CD14-positive monocyte (primary cell): ENCODE measurements around the gene SCARB2. TPM values are rescaled to one million over a fixed set of nuclear protein-coding genes. Genes with fewer than 3 reads are reported as not detected.

ENCODE experiments used
- DNase-seq, 3 donors: peaks; one replicate each; pipeline ENCODE4 v3.0.0-alpha.2; 2011 to 2022
- H2AFZ ChIP-seq: 2 replicates; pipeline ENCODE4 v1.6.0; 2012; ENCODE audit warnings: mild to moderate bottlenecking, low read depth, low read length, inconsistent platforms; ENCODE audit not compliant: insufficient read depth, poor library complexity, severe bottlenecking
- H3K27ac ChIP-seq, 2 donors: 1 replicate in 1 of 2; 2 replicates in 1 of 2; pipeline ENCODE4 v1.5.1; 2012 to 2013; ENCODE audit warnings: low read length in 2 of 2, control low read depth in 1 of 2, inconsistent platforms in 1 of 2, low read depth in 1 of 2, mild to moderate bottlenecking in 1 of 2
- H3K27me3 ChIP-seq, 2 donors: one replicate each; pipeline versions ENCODE4 v1.6.0 to v1.6.1; 2011 to 2013; ENCODE audit warnings: low read length in 2 of 2; ENCODE audit not compliant: control insufficient read depth in 2 of 2, insufficient read depth in 2 of 2
- H3K36me3 ChIP-seq, 2 donors: replicated peaks in 1 of 2; 1 replicate in 1 of 2; 2 replicates in 1 of 2; pipeline versions ENCODE4 v1.5.1 to v1.6.1; 2012 to 2013; ENCODE audit warnings: low read length in 2 of 2, control low read depth in 1 of 2, inconsistent platforms in 1 of 2, mild to moderate bottlenecking in 1 of 2; ENCODE audit not compliant: insufficient read depth in 2 of 2, control insufficient read depth in 1 of 2
- H3K4me1 ChIP-seq, 2 donors: 1 replicate in 1 of 2; 2 replicates in 1 of 2; pipeline versions ENCODE4 v1.5.1 to v1.6.1; 2012 to 2013; ENCODE audit warnings: low read length in 2 of 2, control low read depth in 1 of 2, inconsistent platforms in 1 of 2, mild to moderate bottlenecking in 1 of 2, moderate library complexity in 1 of 2; ENCODE audit not compliant: insufficient read depth in 2 of 2, control insufficient read depth in 1 of 2
- H3K4me2 ChIP-seq: replicated peaks from 2 replicates; pipeline ENCODE3; 2012; ENCODE audit warnings: low read length, moderate library complexity, mild to moderate bottlenecking; ENCODE audit not compliant: poor library complexity, severe bottlenecking; ENCODE audit errors: extremely low read depth
- H3K4me3 ChIP-seq, 3 experiments: fragments of 200-600 bp in 1 of 3; sonication (generic) in 1 of 3; replicated peaks in 1 of 3; 1 replicate in 2 of 3; 2 replicates in 1 of 3; pipeline ENCODE4 v1.5.1; 2011 to 2013; ENCODE audit warnings: low read length in 3 of 3, mild to moderate bottlenecking in 3 of 3, control low read depth in 2 of 3, low read depth in 2 of 3, inconsistent platforms in 1 of 3, moderate library complexity in 1 of 3
- H3K79me2 ChIP-seq: 2 replicates; pipeline ENCODE4 v1.6.0; 2012; ENCODE audit warnings: mild to moderate bottlenecking, control low read depth, inconsistent platforms, low read length, moderate library complexity; ENCODE audit not compliant: insufficient read depth
- H3K9ac ChIP-seq: 2 replicates; pipeline ENCODE4 v1.6.0; 2017; ENCODE audit warnings: low read length, mild to moderate bottlenecking; ENCODE audit not compliant: insufficient read depth, poor library complexity, severe bottlenecking
- H3K9me3 ChIP-seq, 2 donors: replicated peaks in 1 of 2; 1 replicate in 1 of 2; 2 replicates in 1 of 2; pipeline versions ENCODE4 v1.5.1 to v1.6.1; 2012 to 2013; ENCODE audit warnings: low read length in 2 of 2, control low read depth in 1 of 2; ENCODE audit not compliant: control insufficient read depth in 1 of 2, insufficient read depth in 1 of 2
- H4K20me1 ChIP-seq: 2 replicates; pipeline ENCODE4 v1.6.0; 2012; ENCODE audit warnings: mild to moderate bottlenecking, low read length, control low read depth, moderate library complexity; ENCODE audit not compliant: insufficient read depth
- H3K27ac Mint-ChIP-seq, 7 donors: one replicate each; pipeline ENCODE4 v1.8.0; 2020; ENCODE audit warnings: mild to moderate bottlenecking in 7 of 7, mixed read lengths in 7 of 7, moderate library complexity in 6 of 7, inconsistent platforms in 2 of 7
- H3K27me3 Mint-ChIP-seq, 3 donors: one replicate each; pipeline ENCODE4 v1.8.0; 2021 to 2022; ENCODE audit warnings: low read depth in 3 of 3, mild to moderate bottlenecking in 3 of 3, mixed read lengths in 3 of 3, moderate library complexity in 3 of 3, inconsistent platforms in 1 of 3
- H3K36me3 Mint-ChIP-seq, 2 donors: one replicate each; pipeline ENCODE4 v1.8.0; 2020; ENCODE audit warnings: mixed read lengths in 2 of 2, inconsistent platforms in 1 of 2, mild to moderate bottlenecking in 1 of 2
- H3K4me1 Mint-ChIP-seq: one replicate; pipeline ENCODE4 v1.8.0; 2020; ENCODE audit warnings: mild to moderate bottlenecking, mixed read lengths
- H3K4me3 Mint-ChIP-seq, 2 donors: one replicate each; pipeline ENCODE4 v1.8.0; 2020; ENCODE audit warnings: mild to moderate bottlenecking in 2 of 2, mixed read lengths in 2 of 2, moderate library complexity in 1 of 2
- H3K9me3 Mint-ChIP-seq, 7 donors: one replicate each; pipeline ENCODE4 v1.8.0; 2020 to 2022; ENCODE audit warnings: mixed read lengths in 7 of 7, mild to moderate bottlenecking in 6 of 7, moderate library complexity in 6 of 7, inconsistent platforms in 2 of 7
- CTCF ChIP-seq: fragments of 200-600 bp; IDR thresholded peaks from one replicate; pipeline ENCODE4 v1.8.0; 2022; ENCODE audit warnings: antibody characterized with exemption, mild to moderate bottlenecking
- WGBS: methylation state at CpG from one replicate; pipeline ENCODE4 v1.1.5; 2013; ENCODE audit warnings: missing lambda C conversion rate; ENCODE audit not compliant: insufficient coverage; 5-methylcytosine and 5-hydroxymethylcytosine counted together
- intact Hi-C, 2 donors: fragments of 100-400 bp; cut with micrococcal nuclease; formaldehyde crosslinking; loops; one replicate each; pipeline versions ENCODE4 v1.15.0 to v1.15.1; 2023
- polyA plus RNA-seq, 3 donors: library from polyadenylated mRNA; depleted of rRNA in 1 of 3; unstranded in 2 of 3; stranded (reverse) in 1 of 3; fragments of 300-500 nt in 2 of 3; fragments of >200 nt in 1 of 3; fragmentation: Illumina TruSeq in 2 of 3; gene quantifications; 1 replicate in 2 of 3; 2 replicates in 1 of 3; pipeline ENCODE4 v1.2.3, GENCODE V29; 2012 to 2021

Gene SCARB2
- polyA plus RNA-seq, 3 donors: 36.8 to 73.0 (median 53.5) TPM

- Histone ChIP-seq H3K27me3 (no peaks in the 10 kb centered on the region), H4K20me1 (peaks cover 86% of the 10 kb centered on the region), H3K4me2 (peak overlapping the region; percentile 66), H3K79me2 (peaks cover 96% of the 10 kb centered on the region), H3K9ac (peak overlapping the region; percentile 28), H2AFZ (peak overlapping the region; percentile 24), H3K36me3 (peaks cover 0 to 5% of the 10 kb centered on the region in 2 donors), H3K9me3 (no peaks in the 10 kb centered on the region), H3K4me1 (peaks cover 52 to 55% of the 10 kb centered on the region in 2 donors), H3K4me3 (peak overlapping the region; percentile 17 to 53 (median 42)), H3K27ac (peak overlapping the region; percentile 66 to 76)
- peak overlapping the region; percentile 81 to 95 (median 89) for H3K27ac Mint-ChIP-seq
- peaks cover 74% of the 10 kb centered on the region for H3K4me1 Mint-ChIP-seq
- peaks cover 3 to 5% of the 10 kb centered on the region in 2 donors for H3K36me3 Mint-ChIP-seq
- 0% methylated on average over 4 of the region's 9 CpGs for WGBS
- peaks cover 0 to 3% (median 0%) of the 10 kb centered on the region in 3 donors for H3K27me3 Mint-ChIP-seq
- intact Hi-C loops: no loop called here
- H3K4me3 Mint-ChIP-seq: peak overlapping the region; percentile 66 to 75
- TF ChIP-seq CTCF: no peak
- H3K9me3 Mint-ChIP-seq: no peaks in the 10 kb centered on the region
- DNase-seq: peak in 2 of 3 donors; percentile 46 to 65
These were observed 5.4 kb downstream of the SCARB2 start for GRCh38 chr4:76208005-76208765.

- no peaks in the 10 kb centered on the region for H3K9me3 Mint-ChIP-seq
These were observed 6.1 kb downstream of the SCARB2 start for GRCh38 chr4:76207549-76207948.

More at GRCh38 chr4:76207549-76207948, 6.1 kb downstream of the SCARB2 start:
- peaks cover 0 to 3% (median 0%) of the 10 kb centered on the region in 3 donors for H3K27me3 Mint-ChIP-seq
- DNase-seq: no peak
- no peak overlapping the region for H3K4me3 ChIP-seq
- H3K4me3 Mint-ChIP-seq: no peak overlapping the region
- H4K20me1 ChIP-seq: peaks cover 90% of the 10 kb centered on the region
- peaks cover 93% of the 10 kb centered on the region for H3K79me2 ChIP-seq
- intact Hi-C loops: no loop called here
- H2AFZ ChIP-seq: no peak overlapping the region
- peaks cover 4 to 5% of the 10 kb centered on the region in 2 donors for H3K36me3 Mint-ChIP-seq
- no peak for TF ChIP-seq CTCF
- H3K9ac ChIP-seq: no peak overlapping the region
- peak overlapping the region in 1 of 7 donors; percentile 89 for H3K27ac Mint-ChIP-seq
- H3K4me1 ChIP-seq: peaks cover 48 to 50% of the 10 kb centered on the region in 2 donors
- peaks cover 68% of the 10 kb centered on the region for H3K4me1 Mint-ChIP-seq
- no peaks in the 10 kb centered on the region for H3K9me3 ChIP-seq
- H3K36me3 ChIP-seq: peaks cover 0 to 8% of the 10 kb centered on the region in 2 donors
- H3K4me2 ChIP-seq: peak overlapping the region; percentile 66
- H3K27ac ChIP-seq: peak overlapping the region in 1 of 2 donors; percentile 76
- H3K27me3 ChIP-seq: no peaks in the 10 kb centered on the region
